K562 (cell line): ENCODE data around the gene YOD1. TPM values are rescaled to one million over a fixed set of nuclear protein-coding genes. Genes with fewer than 3 reads are reported as not detected.
A peak's percentile ranks its signal among the peaks of the same experiment; 100 is the strongest.

Source experiments
- AFF4 ChIP-seq: sonication (generic); formaldehyde crosslinking; IDR thresholded peaks from 2 replicates; pipeline ENCODE4 v1.8.0; 2023; ENCODE audit warnings: mild to moderate bottlenecking, missing genetic modification reagents
- ARID3A ChIP-seq: IDR thresholded peaks from 2 replicates; pipeline ENCODE4 v1.6.1; 2012; ENCODE audit warnings: low read depth, low read length, improper control_type of control experiment, borderline replicate concordance
- CHCHD3 ChIP-seq: fragments of 250-450 bp; sonication (Bioruptor Pico); IDR thresholded peaks from 2 replicates; pipeline ENCODE4 v2.1.2; 2022; ENCODE audit warnings: mild to moderate bottlenecking
- CHD1 ChIP-seq: fragments of 200-600 bp; sonication (generic); IDR thresholded peaks from one replicate; pipeline ENCODE4 v1.6.1; 2012; ENCODE audit warnings: mild to moderate bottlenecking, moderate library complexity, low read length, inconsistent platforms
- HNRNPL ChIP-seq: fragments of 200-400 bp; formaldehyde crosslinking; IDR thresholded peaks from 2 replicates; pipeline ENCODE4 v1.6.1; 2017; ENCODE audit warnings: low read depth, mild to moderate bottlenecking, low read length
- HSF4 ChIP-seq: fragments of 250-450 bp; sonication (Bioruptor Pico); IDR thresholded peaks from 2 replicates; pipeline ENCODE4 v2.1.2; 2022; ENCODE audit warnings: mild to moderate bottlenecking, moderate library complexity, borderline replicate concordance
- KLF6 ChIP-seq: fragments of 250-450 bp; sonication (Bioruptor Pico); IDR thresholded peaks from 2 replicates; pipeline ENCODE4 v1.4.0; 2020; ENCODE audit warnings: mild to moderate bottlenecking, moderate library complexity, borderline replicate concordance
- MLLT1 ChIP-seq, 2 experiments: fragments of 450-650 bp; IDR thresholded peaks; 2 replicates each; pipeline ENCODE4 v1.6.1; 2016
- NFATC3 ChIP-seq: fragments of 450-650 bp; IDR thresholded peaks from 2 replicates; pipeline ENCODE4 v1.6.1; 2017; ENCODE audit warnings: mild to moderate bottlenecking
- PML ChIP-seq: IDR thresholded peaks from 2 replicates; pipeline ENCODE4 v1.6.1; 2012; ENCODE audit warnings: low read length, inconsistent platforms
- POLR2AphosphoS2 ChIP-seq: IDR thresholded peaks from 2 replicates; pipeline ENCODE4 v1.6.1; 2012; ENCODE audit warnings: low read length, improper control_type of control experiment
- POLR2AphosphoS5 ChIP-seq: IDR thresholded peaks from 2 replicates; pipeline ENCODE4 v1.6.1; 2011; ENCODE audit warnings: mild to moderate bottlenecking, low read depth, low read length, moderate library complexity; ENCODE audit not compliant: control insufficient read depth, insufficient read depth
- RBM15 ChIP-seq: fragments of 200-400 bp; formaldehyde crosslinking; IDR thresholded peaks from 2 replicates; pipeline ENCODE4 v1.6.1; 2018; ENCODE audit warnings: mild to moderate bottlenecking, low read length, moderate library complexity; ENCODE audit not compliant: insufficient read depth
- SMARCB1 ChIP-seq: IDR thresholded peaks from 2 replicates; pipeline ENCODE4 v1.6.1; 2011; ENCODE audit warnings: improper control_type of control experiment, low read depth; ENCODE audit not compliant: insufficient read length
- UBTF ChIP-seq, 2 experiments: IDR thresholded peaks; 2 replicates each; pipeline ENCODE4 v1.6.1; 2012; ENCODE audit warnings: improper control_type of control experiment in 2 of 2, low read depth in 2 of 2, low read length in 2 of 2, borderline replicate concordance in 1 of 2
- ZBTB7A ChIP-seq: IDR thresholded peaks from 2 replicates; pipeline ENCODE4 v1.6.1; 2011; ENCODE audit warnings: low read depth, mild to moderate bottlenecking, low read length, moderate library complexity, borderline replicate concordance; ENCODE audit not compliant: control insufficient read depth
- ZNF445 ChIP-seq: fragments of 250-450 bp; sonication (Bioruptor Pico); IDR thresholded peaks from 2 replicates; pipeline ENCODE4 v1.4.0; 2020; ENCODE audit warnings: low read depth, mild to moderate bottlenecking, moderate library complexity
- polyA plus RNA-seq, 8 experiments: library from polyadenylated mRNA; depleted of rRNA in 4 of 8; stranded (reverse) in 5 of 8; unstranded in 3 of 8; fragments of >200 nt; fragmentation: Nextera tagmentation in 2 of 8; fragmentation: Illumina TruSeq in 1 of 8; extraction: Ambion mirVana in 2 of 8; extraction: Trizol in 1 of 8; gene quantifications; 2 replicates each; pipeline versions ENCODE4 v1.2.1 to v1.2.3, GENCODE V29; 2011 to 2014; ENCODE audit warnings: inconsistent platforms in 1 of 8, missing spikeins in 1 of 8
- total RNA-seq, 7 experiments: library from RNA; depleted of rRNA in 6 of 7; stranded (reverse); fragments of >200 nt in 6 of 7; fragmentation: Illumina TruSeq in 2 of 7; extraction: Trizol in 2 of 7; gene quantifications; 2 replicates each; pipeline versions ENCODE4 v1.2.1 to v1.2.3, GENCODE V29; 2011 to 2021; ENCODE audit warnings: low replicate concordance in 1 of 7

The YOD1 gene
- total and polyA plus RNA-seq, 9 of the 15 experiments (the other 6 are each of a cell fraction or from before 2014, with no cell fraction given), result 18.2 to 78.1 (median 46.9) TPM

- no peak; the same call in 1 of the 2 replicates for TF ChIP-seq AFF4 (CRISPR knock-in tag)
- TF ChIP-seq ZNF445, result peak; percentile 9; the same call in 1 of the 2 replicates
- no peak for TF ChIP-seq RBM15
- TF ChIP-seq CHCHD3 (CRISPR knock-in tag), result no peak
- peak in 1 of 2 experiments; percentile 86; a peak in 1 of 4 replicates for TF ChIP-seq MLLT1 (IDR thresholded peaks at IDR 0.05)
- peak; percentile 94 for TF ChIP-seq PML
- peak; percentile 85; the same call in 1 of the 2 replicates for TF ChIP-seq KLF6 (CRISPR knock-in tag)
- peak; percentile 97 for TF ChIP-seq POLR2AphosphoS5
- TF ChIP-seq ARID3A, result peak; percentile 94
- TF ChIP-seq HSF4, result peak; percentile 89; the same call in 1 of the 2 replicates
- no peak for TF ChIP-seq POLR2AphosphoS2
- peak; percentile 94 for TF ChIP-seq SMARCB1
- TF ChIP-seq CHD1, result no peak
- 0 out of 2 replicates have a peak, but pooled peaks have one; percentile 36 for TF ChIP-seq NFATC3
- no peak for TF ChIP-seq ZBTB7A
- TF ChIP-seq HNRNPL, result peak; percentile 15; the same call in 1 of the 2 replicates
- TF ChIP-seq UBTF (IDR thresholded peaks at IDR 0.05; ENCODE audit: borderline replicate concordance in 1 of 2, low read depth in 2 of 2, low read length in 2 of 2), result peak; percentile 42 to 77; a peak in 1 of 4 replicates
Measured at GRCh38 chr1:207021139-207021861, 29.7 kb downstream of the YOD1 start (continued).
